Neutrophil (primary cell): ENCODE data around the gene SLIRP.

Experiments used
- H3K27ac ChIP-seq: fragments of 200-600 bp; sonication (generic); 2 replicates; pipeline ENCODE4 v1.5.1; 2016; ENCODE audit warnings: mild to moderate bottlenecking, moderate library complexity
- H3K27me3 ChIP-seq: fragments of 200-600 bp; sonication (generic); 2 replicates; pipeline ENCODE4 v1.6.0; 2016; ENCODE audit warnings: mild to moderate bottlenecking
- H3K36me3 ChIP-seq: fragments of 200-600 bp; sonication (generic); 2 replicates; pipeline ENCODE4 v1.5.1; 2017
- H3K4me1 ChIP-seq, 2 experiments: fragments of 200-600 bp in 1 of 2; sonication (generic) in 1 of 2; 1 replicate in 1 of 2; 2 replicates in 1 of 2; pipeline versions ENCODE4 v1.5.1 to v1.6.1; 2013 to 2016; ENCODE audit warnings: low read depth in 1 of 2, low read length in 1 of 2, mild to moderate bottlenecking in 1 of 2, moderate library complexity in 1 of 2; ENCODE audit not compliant: control insufficient read depth in 1 of 2, insufficient read depth in 1 of 2
- H3K4me3 ChIP-seq, 2 experiments: fragments of 200-600 bp in 1 of 2; sonication (generic) in 1 of 2; 1 replicate in 1 of 2; 2 replicates in 1 of 2; pipeline ENCODE4 v1.5.1; 2013 to 2016; ENCODE audit warnings: low read depth in 1 of 2, low read length in 1 of 2, mild to moderate bottlenecking in 1 of 2, moderate library complexity in 1 of 2
- H3K9me3 ChIP-seq: fragments of 200-600 bp; sonication (generic); 2 replicates; pipeline ENCODE4 v1.5.1; 2016
- CTCF ChIP-seq: fragments of 200-600 bp; sonication (generic); IDR thresholded peaks from 2 replicates; pipeline ENCODE4 v1.5.1; 2016; ENCODE audit warnings: antibody characterized with exemption

The SLIRP gene

DNA sequence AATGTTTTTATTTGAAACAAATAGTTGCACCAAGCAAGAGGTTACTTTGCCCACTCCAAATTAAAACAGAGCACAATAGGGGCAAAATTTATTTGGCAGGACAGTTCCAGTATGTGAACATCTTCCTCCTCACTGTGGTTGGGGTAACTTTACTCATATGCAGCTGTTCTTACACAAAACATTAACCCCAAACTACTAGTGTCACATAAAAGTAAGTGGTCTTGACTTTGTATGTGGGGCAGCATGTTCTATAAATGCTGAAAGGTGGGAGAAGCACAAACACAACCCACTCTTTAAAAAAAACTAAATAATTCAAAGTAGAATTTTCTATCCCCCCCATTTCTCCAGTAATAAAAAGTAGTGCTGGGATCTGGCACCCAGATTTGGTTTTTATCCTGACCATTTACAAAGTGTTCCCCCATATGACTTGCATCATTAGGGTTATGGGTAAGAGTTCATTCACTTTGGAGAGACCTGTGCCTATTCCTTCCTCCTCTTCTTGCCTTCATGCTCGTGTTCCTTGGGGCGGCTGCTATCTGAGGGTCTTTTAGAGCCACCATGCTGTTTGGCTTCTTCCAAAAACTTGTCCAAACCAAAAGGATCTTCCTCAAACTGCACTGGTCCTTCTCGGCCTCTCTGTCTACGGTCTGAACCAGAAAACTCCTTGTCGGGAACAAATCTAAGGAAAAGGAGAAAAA is 9.9 kb downstream of the SLIRP start:
- no peaks in the 10 kb centered on the region for H3K9me3 ChIP-seq
- TF ChIP-seq CTCF = no peak
- H3K36me3 ChIP-seq = peaks cover 90% of the 10 kb centered on the region
- no peak overlapping the region for H3K27ac ChIP-seq
- H3K27me3 ChIP-seq = no peaks in the 10 kb centered on the region
- H3K4me3 ChIP-seq = no peak overlapping the region
- H3K4me1 ChIP-seq = no peaks in the 10 kb centered on the region

GRCh38 chr14:77721437-77721836 is 13.5 kb downstream of the SLIRP start:
- no peak overlapping the region for H3K4me3 ChIP-seq
- no peaks in the 10 kb centered on the region for H3K4me1 ChIP-seq
- no peaks in the 10 kb centered on the region for H3K9me3 ChIP-seq
- no peak overlapping the region for H3K27ac ChIP-seq
- H3K27me3 ChIP-seq = no peaks in the 10 kb centered on the region
- no peak for TF ChIP-seq CTCF
- peaks cover 99% of the 10 kb centered on the region for H3K36me3 ChIP-seq

DNA sequence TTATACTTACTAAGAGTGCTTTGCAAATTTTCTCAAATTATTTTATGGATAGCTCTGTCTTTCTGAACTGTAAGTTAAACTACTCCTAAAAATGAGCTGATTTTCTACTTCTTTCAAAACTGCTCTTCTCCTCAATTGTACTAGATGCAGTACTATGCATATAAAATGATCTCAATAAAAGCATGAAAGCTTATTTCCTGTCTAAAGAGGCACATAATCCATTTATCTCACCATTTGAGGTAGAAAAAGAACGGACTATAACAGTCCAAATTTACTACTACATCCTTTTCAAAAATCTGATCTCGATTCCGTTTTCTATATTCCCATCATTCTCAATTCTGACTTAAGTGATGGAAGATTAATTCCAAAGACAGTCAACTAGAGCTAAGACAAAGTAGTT is 14.4 kb downstream of the SLIRP start:
- no peaks in the 10 kb centered on the region for H3K4me1 ChIP-seq
- H3K27me3 ChIP-seq = no peaks in the 10 kb centered on the region
- H3K36me3 ChIP-seq = peaks cover 100% of the 10 kb centered on the region
- no peak overlapping the region for H3K4me3 ChIP-seq
- TF ChIP-seq CTCF = no peak
- H3K9me3 ChIP-seq = no peaks in the 10 kb centered on the region
- H3K27ac ChIP-seq = no peak overlapping the region

- H3K36me3 ChIP-seq = peaks cover 100% of the 10 kb centered on the region
Measured at GRCh38 chr14:77730976-77731497, 23.1 kb downstream of the SLIRP start.

GRCh38 chr14:77738559-77739250 is 30.8 kb downstream of the SLIRP start:
- Histone ChIP-seq H3K4me1 (no peaks in the 10 kb centered on the region), H3K36me3 (peaks cover 82% of the 10 kb centered on the region), H3K27me3 (no peaks in the 10 kb centered on the region), H3K9me3 (no peaks in the 10 kb centered on the region), H3K27ac (no peak overlapping the region), H3K4me3 (no peak overlapping the region)
- TF ChIP-seq CTCF = no peak

More at GRCh38 chr14:77730976-77731497, 23.1 kb downstream of the SLIRP start:
- H3K4me1 ChIP-seq = no peaks in the 10 kb centered on the region
- no peak overlapping the region for H3K4me3 ChIP-seq
- no peak for TF ChIP-seq CTCF
- no peaks in the 10 kb centered on the region for H3K27me3 ChIP-seq
- H3K9me3 ChIP-seq = no peaks in the 10 kb centered on the region
- no peak overlapping the region for H3K27ac ChIP-seq
